ENCODE measurements around the gene NUDT16L1.
A peak's percentile ranks its signal among the peaks of the same experiment; 100 is the strongest.

The NUDT16L1 gene

DNA sequence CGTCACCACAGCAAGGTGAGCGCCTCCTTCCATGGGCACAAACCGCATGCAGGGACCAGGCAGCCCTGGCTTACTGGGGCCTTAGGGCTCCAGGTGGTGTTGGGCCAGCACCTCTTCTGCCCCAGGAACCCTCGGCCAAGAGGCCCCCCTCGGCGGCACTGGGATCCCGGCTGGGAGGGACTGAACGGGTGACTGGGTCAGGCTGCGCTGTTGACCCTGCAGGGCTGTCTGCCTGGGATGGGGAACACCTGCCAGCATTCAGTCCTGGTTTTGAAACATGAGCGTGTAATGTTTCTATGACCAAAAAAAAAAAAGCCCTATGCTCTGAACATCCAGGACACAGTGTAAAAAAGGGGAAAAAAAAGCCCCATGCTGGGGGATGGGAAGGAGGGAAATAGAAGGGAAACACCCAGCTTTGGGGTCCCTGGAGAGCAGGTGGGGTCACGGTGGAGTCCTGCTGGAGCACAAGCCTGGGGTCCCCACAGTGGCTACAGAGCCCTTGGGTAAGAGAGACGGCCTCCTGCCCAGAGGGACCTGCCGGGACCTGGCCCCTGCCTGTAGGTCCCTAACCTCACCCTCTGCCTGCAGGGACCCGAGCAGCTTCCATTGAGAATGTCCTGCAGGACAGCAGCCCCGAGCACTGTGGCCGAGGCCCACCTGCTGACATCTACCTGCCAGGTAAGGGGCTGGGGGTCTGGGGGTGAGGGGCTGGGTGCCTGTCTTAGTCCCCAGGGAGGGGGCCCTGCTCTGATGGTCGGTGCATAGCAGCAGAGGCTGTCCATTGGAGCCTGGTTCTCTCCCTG lies 9.9 kb upstream of the NUDT16L1 start:
- DNase-seq: no peak

DNA sequence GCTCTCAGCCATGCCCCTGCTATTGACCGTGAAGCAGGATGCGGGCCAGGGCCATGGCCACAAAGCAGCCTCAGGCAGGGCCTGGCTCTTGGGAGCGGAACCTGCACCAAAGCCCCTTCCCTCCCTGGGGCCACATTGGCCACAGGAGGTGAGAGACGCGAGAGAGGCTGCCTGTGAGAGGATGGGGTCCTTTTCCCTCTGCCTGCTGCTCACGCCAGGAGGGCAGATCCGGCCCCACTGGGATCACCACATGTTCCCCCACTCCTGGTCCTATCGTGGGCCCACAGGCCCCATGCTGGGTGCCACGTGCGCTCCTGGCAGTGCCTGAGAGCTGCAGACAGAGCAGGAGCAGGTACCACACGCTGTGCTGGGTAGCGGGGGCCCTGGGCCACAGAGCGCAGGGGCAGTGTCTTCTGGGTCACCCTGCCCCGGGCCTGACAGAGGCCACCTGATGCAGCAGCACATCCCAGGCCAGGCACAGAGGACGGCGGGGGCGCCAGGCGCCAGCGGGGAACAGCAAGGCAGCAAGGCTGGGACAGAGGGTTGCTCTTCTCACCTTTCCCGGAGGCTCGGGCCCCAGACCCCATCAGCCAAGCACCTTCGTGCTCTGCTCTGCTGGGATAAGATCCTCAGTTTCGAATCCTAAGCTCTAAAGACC lies 9.2 kb upstream of the NUDT16L1 start:
- DNase-seq: no peak

DNA sequence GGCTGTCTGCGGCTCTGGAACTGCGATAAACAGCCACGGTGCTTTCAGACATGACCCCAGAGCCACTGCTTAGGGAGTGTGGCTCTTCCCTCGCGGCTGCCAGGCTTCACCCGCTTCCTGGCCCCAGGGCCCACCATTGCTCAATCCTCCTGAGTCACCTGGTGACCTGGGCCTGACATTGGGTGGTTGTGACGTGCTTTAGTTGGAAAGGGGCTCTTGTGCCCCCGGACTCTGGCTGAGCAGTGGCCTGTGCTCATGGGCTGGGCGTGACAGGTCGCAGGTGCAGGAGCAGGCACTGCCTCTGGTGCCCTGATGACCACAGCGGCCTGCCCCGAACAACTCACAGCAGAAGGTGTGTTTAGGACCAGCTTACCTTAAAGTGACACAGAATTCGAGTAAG lies 8.6 kb upstream of the NUDT16L1 start:
- no peak for DNase-seq

DNA sequence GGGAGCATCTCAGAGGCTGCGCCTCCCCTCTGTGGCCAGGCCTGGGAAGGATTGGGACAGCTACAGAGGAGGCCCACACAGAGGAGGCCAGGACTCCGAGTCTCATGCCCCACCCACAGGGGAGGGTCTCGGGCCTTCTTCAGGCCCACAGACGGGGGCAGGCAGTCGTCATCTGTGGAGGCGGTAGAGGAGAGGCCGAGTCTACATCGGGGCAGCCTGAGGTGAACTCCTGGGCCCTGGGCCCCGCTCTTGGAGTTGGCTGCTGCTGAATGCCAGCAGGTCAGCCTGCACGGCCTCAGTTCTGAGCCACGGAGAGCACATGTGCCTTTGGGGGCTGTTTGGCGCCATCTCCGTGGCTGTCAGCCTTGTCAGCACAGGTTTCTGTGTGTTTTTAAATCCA lies 8.1 kb upstream of the NUDT16L1 start:
- no peak for DNase-seq

DNA sequence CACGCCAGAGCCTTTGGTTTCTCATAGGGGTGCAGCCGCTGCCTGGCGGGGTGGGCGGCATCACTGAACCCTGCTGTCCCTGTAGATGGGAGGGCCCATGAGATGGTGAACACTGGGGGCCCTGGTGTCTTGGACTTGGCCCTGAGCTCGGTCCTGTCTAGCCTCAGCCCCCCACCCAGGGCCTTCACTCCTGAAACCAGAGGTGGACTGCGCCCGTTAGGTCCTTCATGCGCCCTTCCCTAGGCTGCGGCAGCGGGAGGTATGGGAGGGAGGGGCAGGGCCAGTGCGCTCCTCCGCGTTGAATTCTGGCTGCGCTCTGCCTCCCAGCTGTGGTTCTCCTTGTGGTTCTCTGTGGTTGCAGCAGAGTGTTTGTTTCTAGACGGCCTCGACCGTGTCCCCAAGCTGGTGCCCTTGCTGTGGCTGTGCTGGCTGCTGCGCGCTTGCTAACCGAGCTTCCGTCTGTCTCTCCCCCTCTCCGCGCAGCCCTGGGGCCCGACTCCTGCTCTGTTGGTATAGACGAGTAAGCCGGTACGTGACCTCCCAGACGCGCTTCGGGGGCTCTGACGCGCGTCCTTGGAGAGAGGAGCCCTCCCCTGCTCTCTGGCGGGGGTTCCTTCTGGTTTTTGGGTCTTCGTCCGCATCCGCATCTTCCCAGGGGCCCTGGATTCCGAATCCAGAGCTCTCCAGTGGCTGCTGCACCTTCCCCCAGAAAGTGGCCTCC lies 7.4 kb upstream of the NUDT16L1 start:
- no peak for DNase-seq

DNA sequence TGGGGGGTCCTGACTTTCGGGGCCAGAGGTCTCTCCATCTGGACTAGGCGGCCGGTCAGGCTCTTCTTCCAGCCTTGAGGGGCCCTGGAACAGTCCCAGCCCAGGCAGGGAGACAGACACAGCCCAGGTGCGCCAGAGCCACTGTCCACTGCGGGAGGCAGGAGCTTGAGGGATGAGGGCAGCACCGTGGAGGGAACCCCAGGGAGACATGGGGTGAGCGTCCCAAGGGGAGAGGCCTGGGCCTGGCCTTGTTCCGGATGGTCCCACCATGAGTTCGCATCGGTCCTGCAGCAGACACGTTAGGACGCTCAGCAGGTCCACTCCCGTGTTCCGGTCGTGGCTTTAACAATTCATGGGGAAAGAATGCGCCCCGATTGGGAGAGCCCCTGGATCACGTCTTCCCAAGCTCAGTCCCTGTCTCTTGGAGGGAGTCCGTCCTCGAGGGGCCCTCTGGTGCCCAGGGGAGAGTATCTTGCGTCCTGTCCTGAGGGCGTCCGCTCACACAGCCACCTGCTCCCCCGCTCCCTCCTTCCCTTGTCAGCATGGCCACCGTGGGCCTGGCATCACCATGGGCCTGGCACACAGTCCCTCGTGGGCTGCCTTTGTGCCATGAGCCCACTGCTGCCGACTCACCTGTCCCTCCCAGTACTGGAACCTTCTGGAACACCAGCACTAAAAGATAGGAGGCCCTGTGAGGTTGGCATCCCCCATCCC lies 6.7 kb upstream of the NUDT16L1 start:
- no peak for DNase-seq

DNA sequence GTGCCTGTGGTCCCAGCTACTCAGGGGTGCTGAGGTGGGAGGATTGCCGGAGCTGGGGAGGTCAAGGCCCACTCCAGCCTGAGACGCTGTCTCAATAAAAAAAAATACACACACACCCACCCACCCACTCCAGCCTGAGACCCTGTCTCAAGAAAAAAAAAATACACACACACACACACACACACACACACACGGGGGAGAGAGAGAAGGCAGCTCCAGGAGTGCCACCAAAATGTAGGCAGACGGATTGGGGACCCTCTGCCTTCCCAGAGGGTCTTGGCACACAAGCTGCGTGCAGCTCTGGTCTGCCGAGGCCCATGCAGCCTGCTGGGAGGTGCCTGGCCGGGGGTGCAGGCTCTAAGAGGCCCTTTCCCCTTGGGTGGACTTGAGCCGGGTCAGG lies 5.9 kb upstream of the NUDT16L1 start:
- no peak for DNase-seq

DNA sequence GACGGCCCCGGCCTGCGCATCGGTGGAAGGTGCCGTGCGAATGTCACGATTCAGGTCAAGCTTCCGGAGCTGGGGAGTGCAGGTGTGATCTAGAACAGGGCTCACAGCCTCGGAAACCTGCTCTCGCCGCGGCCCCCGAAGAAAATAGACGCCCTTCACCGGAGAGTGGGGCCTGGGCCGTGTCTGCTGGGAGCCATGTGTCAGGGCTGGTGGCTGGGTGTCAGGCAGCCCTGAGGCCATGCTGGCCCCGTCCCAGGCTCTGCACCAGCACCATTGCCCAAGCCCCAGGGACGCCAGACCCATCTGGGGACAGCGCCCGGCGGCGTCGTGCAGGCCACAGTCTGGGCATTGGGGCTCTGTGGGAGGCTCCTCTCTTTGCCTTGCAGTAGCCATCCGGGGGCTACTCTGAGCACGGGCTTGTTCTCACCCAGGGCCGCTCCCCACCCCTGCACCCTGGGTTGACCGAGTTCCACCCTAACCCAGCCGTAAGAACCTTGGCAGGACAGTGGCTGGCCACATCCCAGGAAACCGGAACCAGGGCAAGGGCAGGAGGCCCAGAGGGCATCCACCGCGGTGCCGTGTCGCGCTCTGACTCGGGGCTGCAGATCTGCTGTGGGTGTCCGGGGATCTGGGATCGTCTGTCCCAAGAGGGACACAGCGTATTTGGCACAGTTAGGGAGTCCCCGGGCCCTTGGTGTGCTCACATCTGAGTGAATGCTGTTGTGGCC lies 5.3 kb upstream of the NUDT16L1 start:
- DNase-seq: no peak

DNA sequence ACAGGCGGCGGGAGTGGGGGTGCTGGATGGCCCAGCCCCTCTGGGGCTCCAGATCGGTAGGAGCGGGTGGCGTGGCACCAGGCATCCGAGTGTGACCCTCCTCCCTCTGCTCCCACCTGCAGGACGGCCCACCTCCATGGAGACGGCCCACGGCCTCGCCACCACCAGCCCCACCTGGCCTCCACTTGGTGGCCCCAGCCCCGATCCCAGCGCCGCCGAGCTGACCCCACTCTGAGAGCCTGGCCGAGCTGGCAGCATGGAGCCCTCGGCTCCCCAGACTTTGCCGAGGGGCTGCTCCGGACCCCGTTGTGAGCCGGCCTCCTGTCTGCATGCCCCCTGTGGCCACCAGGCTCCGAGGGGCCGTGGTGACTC lies 4.7 kb upstream of the NUDT16L1 start:
- DNase-seq: no peak

DNA sequence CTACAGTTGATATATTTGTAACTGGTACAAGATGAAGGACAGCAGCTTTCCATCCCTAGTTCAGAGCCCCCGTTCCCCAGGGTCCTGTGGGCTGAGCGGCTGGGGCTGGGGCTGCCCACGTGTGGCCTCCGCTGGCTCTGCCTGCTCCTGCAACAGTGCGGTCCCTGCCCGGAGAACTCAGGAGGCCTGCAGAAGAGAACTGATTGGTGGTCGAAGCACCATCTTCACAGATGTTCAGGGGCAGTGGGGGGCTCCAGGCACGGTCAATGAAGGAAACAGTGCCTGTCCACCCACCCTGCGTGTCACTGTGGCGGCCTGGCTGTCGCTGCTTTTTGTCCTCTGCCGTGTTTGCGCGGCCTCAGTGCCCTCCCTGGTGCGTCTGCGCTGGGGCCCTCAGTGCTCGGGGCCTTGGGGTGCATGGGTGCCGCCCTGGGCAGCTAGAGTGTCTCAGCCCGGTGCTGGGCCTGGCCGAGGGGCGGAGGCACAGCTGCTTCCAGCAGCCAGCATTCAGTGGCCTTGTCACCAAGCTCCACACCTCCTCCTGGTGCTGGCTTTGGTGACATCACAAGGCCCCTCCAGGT lies 4.2 kb upstream of the NUDT16L1 start:
- DNase-seq: no peak

DNA sequence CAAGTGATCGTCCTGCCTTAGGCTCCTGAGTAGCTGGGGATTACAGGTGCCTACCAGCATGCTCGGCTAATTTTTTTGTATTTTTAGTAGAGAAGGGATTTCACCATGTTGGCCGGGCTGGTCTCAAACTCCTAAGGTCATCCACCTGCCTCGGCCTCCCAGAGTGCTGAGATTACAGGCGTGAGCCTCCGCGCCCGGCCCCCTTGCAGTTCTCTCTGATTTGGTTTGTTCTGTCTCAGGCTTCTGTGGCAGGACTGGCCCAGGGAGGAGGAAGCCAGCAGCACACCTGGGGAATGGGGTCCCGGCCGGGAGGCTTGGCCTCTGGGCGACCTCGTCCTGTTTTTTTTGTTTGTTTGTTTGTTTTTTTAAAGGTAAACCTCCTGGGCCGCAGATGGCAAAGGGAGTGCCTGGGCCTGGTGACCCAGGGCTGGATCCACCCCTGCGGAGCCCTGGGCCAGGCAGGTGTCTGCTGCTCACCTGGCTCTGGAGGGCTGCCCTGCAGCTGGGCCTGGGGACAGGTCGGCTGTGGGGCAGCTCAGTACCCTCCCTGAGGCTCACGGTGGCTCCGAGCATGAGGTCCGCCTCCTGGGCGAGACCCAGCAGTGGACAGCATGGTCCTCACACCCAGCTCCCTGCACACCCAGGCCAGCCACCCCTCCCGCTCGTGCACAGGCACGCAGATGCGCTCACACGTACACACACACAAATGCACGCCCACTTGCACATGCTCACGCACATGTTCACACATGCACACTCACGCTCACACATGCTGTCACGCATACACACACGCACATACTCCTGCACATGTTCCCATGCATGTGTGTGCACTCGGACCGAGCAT lies 3.3 kb upstream of the NUDT16L1 start:
- no peak for DNase-seq

DNA sequence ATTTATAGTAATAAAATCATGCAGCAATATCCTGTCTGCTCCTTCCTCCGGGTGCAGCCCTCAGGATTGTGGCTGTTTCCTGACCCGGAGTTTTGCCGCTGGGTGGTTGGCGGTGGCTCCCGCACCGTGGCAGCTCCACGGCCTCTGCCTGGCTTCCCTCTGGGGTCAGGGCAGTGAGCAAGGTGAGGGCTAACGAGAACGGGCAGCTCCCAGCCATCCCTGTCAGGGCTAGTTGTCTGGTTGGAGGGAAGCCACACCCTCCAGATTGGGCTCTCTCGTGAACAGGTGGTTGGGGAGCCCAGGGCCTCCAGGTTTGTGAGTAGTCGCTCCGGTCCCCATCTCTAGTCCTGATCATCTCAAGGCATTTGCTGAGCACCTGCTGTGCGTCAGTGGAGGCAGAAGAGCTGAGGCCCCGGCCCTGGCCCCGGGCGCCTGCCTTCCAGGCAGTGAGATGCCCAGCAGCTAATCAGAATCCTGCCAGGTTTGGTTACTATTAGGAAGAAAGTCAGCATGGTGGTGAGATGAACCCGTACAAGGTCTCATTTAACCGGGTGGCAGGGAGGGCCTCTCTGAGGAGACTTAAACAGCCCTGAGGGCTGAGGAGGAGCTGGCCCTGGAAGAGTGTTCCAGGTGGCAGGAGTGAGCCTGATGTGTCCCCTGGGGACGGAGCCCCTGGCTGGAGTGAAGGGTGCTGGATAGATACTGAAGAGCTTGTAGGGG lies 2.3 kb upstream of the NUDT16L1 start:
- DNase-seq: peak; percentile 56

DNA sequence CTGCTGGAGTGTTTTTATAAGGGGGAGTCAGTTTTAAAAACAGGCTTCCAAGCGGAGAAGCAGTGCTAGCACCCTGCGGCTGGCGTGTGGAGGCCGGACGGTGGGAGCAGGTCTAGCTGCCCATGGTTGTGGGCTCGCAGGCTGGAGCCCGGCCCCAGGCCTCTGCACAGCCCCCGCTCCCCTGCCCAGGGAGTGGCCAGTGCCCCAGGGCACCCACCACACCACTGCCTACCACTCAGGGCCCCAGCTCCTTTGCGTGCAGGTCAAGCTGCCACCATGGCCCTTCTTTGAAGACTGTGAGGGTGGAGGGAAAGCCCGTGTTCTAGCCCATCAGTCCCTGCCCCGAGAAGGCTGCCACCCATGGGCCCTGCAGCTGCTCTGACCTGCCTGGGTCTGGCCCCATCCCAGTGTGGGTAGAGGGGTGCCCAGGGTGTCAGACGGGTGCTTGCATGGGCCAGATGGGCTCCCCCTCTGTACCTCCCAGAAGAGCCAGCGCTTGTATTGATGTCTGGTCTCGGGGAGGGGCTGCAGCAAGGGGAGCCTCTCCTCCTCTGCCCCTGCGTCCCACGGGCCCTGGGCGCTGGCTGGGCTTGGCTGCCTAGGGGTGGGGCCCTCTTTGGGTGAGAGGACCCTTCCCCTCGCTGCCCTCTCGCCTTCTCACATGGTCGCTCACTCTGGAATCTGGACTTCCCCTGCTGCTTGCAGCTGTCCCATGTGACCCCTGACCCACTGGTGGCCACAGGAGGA lies 1.5 kb upstream of the NUDT16L1 start:
- DNase-seq: peak; percentile 58

DNA sequence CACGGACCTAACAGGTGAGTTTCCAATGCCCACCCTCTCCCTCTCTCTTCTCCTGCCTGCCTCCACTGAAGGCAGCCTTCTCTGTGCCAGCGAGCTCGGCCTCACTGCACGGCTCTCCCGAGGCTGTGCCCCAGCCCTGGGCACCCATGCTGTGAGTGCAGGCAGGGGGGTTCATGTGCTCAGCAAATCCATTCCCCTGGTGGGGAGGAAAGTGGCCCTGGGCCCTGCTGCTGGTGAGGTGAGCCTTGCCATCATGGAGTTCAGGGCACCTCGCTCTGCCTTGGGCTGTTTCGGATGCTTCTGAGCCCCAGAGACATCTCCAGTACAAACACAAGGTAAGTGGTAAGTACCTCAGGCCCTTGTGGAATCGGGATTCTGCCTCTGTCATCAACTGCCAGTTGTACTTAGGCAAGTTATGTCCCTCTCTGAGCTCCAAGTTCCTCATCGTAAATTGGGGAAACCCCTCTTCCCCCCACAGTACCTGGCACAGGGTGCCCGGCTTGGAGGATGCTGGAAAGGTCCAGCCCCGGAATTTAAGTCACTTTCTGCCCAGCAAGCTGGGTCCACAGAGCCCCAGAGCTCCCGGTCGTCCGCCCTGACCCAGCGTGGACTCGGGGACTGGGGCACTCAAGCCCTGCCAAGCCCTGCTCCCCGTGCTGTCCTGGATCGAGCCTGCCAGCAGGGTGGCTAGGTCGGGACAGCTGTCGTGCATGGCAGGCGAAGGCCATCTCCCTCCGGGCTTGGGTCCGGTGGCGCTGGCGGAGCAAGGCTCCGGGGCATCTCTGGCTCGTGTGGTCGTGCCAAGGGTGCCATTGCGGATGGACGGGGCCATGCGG lies 684 bp upstream of the NUDT16L1 start:
- DNase-seq: no peak

DNA sequence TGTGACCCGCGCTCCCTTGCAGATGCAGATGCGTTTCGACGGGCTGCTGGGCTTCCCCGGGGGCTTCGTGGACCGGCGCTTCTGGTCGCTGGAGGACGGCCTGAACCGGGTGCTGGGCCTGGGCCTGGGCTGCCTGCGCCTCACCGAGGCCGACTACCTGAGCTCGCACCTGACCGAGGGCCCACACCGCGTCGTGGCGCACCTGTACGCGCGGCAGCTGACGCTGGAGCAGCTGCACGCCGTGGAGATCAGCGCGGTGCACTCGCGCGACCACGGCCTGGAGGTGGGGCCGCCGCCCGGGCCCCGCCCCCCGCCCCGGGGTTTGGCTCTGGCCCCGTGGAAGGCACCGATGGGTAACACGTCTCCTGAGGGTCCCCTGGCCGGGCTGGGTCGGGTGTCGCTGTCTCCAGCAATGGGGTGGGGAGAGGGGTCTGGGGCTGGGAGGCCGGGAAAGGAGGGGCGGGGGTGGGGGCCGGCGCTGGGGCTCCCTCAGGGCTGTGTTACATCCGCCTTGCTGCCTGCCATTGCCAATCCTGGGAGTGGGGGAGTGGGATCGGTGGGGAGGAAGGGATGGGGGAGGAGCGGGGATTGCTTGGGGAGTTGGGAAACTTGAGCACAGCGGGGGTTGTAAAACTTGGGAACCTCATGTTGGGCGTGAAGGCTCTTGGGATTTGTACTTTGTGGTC lies 737 bp downstream of the NUDT16L1 start:
- DNase-seq: peak; percentile 75

DNA sequence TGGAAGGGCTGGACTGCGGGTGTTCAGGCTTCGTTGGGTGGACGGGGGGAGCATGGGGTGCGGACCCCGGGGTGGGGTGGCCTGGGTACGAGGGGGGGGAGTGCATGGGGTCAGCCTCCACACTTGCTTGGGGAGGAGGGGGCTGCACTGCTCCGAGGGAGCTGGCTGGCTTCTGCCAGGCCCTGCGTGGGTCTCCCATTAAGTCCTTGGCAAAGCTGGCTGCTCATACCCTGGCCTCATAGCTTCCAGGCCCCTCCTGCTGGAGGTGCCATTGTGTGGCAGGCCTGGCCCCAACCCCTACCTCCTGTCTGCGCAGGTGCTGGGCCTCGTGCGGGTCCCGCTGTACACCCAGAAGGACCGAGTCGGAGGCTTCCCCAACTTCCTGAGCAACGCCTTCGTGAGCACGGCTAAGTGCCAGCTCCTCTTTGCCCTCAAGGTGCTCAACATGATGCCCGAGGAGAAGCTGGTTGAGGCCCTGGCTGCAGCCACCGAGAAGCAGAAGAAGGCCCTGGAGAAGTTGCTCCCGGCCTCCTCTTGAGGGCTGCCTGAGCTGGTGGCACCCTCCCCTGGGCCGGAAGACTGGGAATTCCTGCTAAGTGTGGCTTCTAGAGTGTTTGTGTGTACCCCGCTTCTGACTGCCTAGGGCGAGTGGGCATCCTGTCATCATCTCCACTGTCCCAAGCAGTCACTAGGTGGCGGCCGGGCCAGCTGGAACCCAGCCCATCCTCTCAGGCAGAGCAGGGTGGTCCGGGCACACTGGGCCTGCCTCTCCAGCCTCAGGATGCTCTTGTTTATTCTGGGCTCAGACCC lies 1.5 kb downstream of the NUDT16L1 start:
- peak; percentile 62 for DNase-seq

DNA sequence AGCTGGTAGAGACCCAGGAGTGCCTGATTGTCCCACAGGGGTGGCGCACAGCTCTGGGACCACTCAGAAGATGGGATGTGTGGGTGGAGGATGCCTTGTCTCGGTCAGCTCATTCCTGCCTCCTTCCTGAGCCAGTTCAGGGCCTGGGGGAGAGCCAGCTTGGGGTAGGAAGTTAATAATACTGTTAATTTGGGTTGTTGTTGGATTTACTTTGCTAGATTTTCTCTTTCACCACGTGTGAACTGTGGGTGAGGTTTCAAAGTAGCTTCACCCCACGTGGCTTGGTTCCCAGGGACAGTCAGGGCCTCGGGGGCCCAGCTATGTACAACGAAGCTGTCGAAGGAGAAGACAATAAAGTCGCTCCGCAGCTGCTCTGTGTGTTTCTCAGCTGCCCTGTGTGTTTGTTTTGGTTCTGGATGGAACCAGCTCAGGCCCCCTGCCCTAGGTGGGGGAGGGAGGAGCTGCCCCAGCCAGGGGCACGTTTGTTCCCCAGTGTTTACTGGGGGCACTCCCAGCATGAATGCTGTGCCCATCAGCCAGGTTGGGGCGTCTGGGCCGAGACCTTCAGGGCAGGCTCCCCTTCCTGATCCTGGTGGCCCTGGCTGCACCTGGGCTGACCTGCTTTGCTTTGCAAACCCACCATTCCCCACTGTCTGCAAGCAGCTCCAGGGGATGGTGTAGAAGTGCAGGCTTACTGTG lies 2.3 kb downstream of the NUDT16L1 start:
- DNase-seq: peak; percentile 56
